ENCODE data around the gene SLC25A43.
A peak's percentile ranks its signal among the peaks of the same experiment; 100 is the strongest.

Gene SLC25A43

GRCh38 chrX:119467842-119468550, 68.9 kb downstream of the SLC25A43 start, which contains the start of gene SLC25A5:
Gene SLC25A5, plus strand, starts transcription at chrX:119468444. Its CDS starts 72 bp downstream, at chrX:119468516.
- Mint-ChIP-seq H3K27ac (peak within 1 kb of the TSS in 2 of 3 experiments; percentile 81 to 91), H3K27me3 (ENCODE audit: low read depth) (no peaks in the 10 kb centered on the region), H3K4me1 (no peaks in the 10 kb centered on the region), H3K9me3 (peaks cover 3% of the 10 kb centered on the region), H3K36me3 (ENCODE audit: low read depth) (peaks cover 18% of the 10 kb centered on the region), H3K4me3 (peak within 1 kb of the TSS; percentile 88 to 92 (median 92))
- TF ChIP-seq CTCF (IDR thresholded peaks at IDR 0.05; ENCODE audit: unreplicated experiment in 3 of 3) = no peak

GRCh38 chrX:119468551-119469312, 69.6 kb downstream of the SLC25A43 start:
- Mint-ChIP-seq H3K4me3 (peak overlapping the region; percentile 88 to 92 (median 92)), H3K4me1 (no peaks in the 10 kb centered on the region), H3K9me3 (peaks cover 3% of the 10 kb centered on the region), H3K27me3 (ENCODE audit: low read depth) (no peaks in the 10 kb centered on the region), H3K27ac (peak overlapping the region in 2 of 3 experiments; percentile 81 to 91), H3K36me3 (ENCODE audit: low read depth) (peaks cover 18% of the 10 kb centered on the region)
- peak; percentile 65 to 70 (median 66) for TF ChIP-seq CTCF (IDR thresholded peaks at IDR 0.05; ENCODE audit: unreplicated experiment in 3 of 3)

DNA sequence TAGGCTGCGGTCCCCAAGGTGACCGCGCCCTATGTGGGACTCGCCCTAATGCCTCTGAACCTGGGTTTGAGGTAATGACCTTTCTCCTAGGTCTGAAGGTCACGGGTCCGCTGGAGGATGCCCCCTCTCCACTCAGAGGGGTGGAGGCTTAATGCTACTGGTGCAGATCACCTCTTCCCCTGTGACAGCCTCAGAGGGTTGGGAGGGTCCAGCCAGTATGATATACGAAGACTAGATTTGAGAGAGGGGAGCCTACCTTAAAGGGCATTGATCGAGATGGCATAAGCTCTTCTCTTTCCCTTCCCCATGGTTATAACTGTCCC, 70.1 kb downstream of the SLC25A43 start:
- Mint-ChIP-seq H3K4me1 (no peaks in the 10 kb centered on the region), H3K27ac (peak overlapping the region in 2 of 3 experiments; percentile 28 to 80), H3K27me3 (ENCODE audit: low read depth) (no peaks in the 10 kb centered on the region), H3K4me3 (peak overlapping the region; percentile 82 to 92 (median 84)), H3K36me3 (ENCODE audit: low read depth) (peaks cover 18% of the 10 kb centered on the region), H3K9me3 (peaks cover 3% of the 10 kb centered on the region)
- no peak for TF ChIP-seq CTCF (IDR thresholded peaks at IDR 0.05; ENCODE audit: unreplicated experiment in 3 of 3)

DNA sequence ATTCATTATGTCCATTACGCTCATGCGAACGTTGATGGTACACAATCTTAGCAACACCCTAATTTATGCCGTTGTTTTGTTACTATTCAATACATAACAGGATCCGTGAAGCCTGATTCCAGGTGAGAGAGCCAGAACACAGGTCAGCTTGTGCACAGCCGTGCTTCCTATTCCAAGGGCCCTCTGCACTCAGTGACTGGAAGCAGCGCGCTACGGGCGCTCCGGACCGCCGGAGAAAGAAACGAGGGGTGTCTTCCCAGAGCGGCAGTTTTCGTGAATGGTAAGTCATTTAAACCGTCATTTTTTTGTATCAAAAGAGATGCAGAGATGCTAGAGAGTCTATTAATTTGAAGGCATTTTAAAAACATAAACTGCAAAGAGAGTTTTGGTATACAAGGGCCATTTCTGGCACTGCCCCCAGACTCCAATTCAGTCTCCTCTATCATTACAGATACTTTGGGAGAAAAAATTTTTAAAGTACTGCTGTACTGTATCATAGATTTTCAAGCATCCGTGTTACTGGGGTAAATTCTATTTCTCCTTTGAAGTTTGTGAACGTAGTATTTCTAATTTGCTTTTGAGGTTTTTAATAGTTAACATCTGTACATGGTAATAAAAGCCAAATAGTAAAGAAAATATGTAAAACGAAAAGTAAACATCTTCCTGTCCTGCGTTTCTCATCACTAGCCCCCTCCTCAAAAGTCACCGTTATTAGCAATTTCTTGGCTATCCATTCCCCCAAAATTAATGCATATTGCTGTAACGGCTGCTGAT, 75.7 kb downstream of the SLC25A43 start:
- peaks cover 16% of the 10 kb centered on the region for H3K4me1 Mint-ChIP-seq
- peaks cover 11% of the 10 kb centered on the region for H3K36me3 Mint-ChIP-seq (ENCODE audit: low read depth)
- H3K4me3 Mint-ChIP-seq = no peak overlapping the region
- H3K27ac Mint-ChIP-seq = no peak overlapping the region
- no peak for TF ChIP-seq CTCF (IDR thresholded peaks at IDR 0.05; ENCODE audit: unreplicated experiment in 3 of 3)
- no peaks in the 10 kb centered on the region for H3K27me3 Mint-ChIP-seq (ENCODE audit: low read depth)
- H3K9me3 Mint-ChIP-seq = peaks cover 4% of the 10 kb centered on the region

GRCh38 chrX:119475389-119476101, 76.4 kb downstream of the SLC25A43 start:
- no peak overlapping the region for H3K4me3 Mint-ChIP-seq
- no peaks in the 10 kb centered on the region for H3K27me3 Mint-ChIP-seq (ENCODE audit: low read depth)
- peaks cover 8% of the 10 kb centered on the region for H3K9me3 Mint-ChIP-seq
- peaks cover 16% of the 10 kb centered on the region for H3K4me1 Mint-ChIP-seq
- H3K27ac Mint-ChIP-seq = no peak overlapping the region
- TF ChIP-seq CTCF (IDR thresholded peaks at IDR 0.05; ENCODE audit: unreplicated experiment in 3 of 3) = no peak
- peaks cover 4% of the 10 kb centered on the region for H3K36me3 Mint-ChIP-seq (ENCODE audit: low read depth)

All from nephron (organoid).